WERI-Rb-1 (cell line): ENCODE results near the gene ARL5A.

ENCODE experiments used
- DNase-seq: peaks from one replicate; pipeline ENCODE4 v3.0.0-alpha.2; 2020
- H3K27ac ChIP-seq: fragments of 250-450 bp; sonication (Bioruptor Pico); 2 replicates; pipeline ENCODE4 v1.5.1; 2020; ENCODE audit warnings: mild to moderate bottlenecking, moderate library complexity
- H3K27me3 ChIP-seq: fragments of 250-450 bp; sonication (Bioruptor Pico); 2 replicates; pipeline ENCODE4 v1.5.1; 2021; ENCODE audit warnings: mild to moderate bottlenecking, low read depth, moderate library complexity; ENCODE audit not compliant: insufficient read depth, severe bottlenecking
- H3K36me3 ChIP-seq: fragments of 250-450 bp; sonication (Bioruptor Pico); 2 replicates; pipeline ENCODE4 v1.5.1; 2020; ENCODE audit warnings: mild to moderate bottlenecking, moderate library complexity
- H3K4me3 ChIP-seq: 2 replicates; pipeline ENCODE4 v1.5.1; 2011; ENCODE audit warnings: low read depth, mild to moderate bottlenecking, control low read depth, low read length
- H3K9me3 ChIP-seq: fragments of 250-450 bp; sonication (Bioruptor Pico); 2 replicates; pipeline ENCODE4 v1.5.1; 2021; ENCODE audit warnings: mild to moderate bottlenecking, moderate library complexity; ENCODE audit not compliant: severe bottlenecking
- TF ChIP-seq, protein P1 (sequence below): IDR thresholded peaks from 2 replicates; pipeline ENCODE4 v1.5.1; 2011; ENCODE audit warnings: low read depth, mild to moderate bottlenecking, control low read depth, inconsistent platforms, low read length

The ARL5A gene

DNA sequence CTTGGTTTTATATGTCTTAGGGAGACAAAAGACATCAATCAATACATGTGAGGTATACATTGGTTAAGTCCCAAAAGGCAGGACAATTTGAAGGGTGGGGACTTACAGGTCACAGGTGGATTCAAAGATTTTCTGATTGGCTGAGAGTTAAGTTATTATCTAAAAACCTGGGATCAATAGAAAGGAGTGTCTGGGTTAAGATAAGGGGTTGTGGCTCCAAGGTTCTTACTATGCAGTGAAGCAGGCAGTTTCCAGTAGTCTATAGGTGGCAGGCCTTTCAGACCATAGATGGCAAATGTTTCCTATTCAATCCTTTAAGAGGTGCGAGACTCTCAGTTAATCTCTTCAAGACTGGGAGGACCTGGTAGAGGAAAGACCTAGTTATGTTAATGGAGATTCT, 51.9 kb downstream of the ARL5A start:
- Histone ChIP-seq H3K9me3 (no peaks in the 10 kb centered on the region), H3K27me3 (no peaks in the 10 kb centered on the region), H3K27ac (no peak overlapping the region), H3K36me3 (no peaks in the 10 kb centered on the region), H3K4me3 (no peak overlapping the region)
- DNase-seq = no peak
- TF ChIP-seq, protein P1, sequence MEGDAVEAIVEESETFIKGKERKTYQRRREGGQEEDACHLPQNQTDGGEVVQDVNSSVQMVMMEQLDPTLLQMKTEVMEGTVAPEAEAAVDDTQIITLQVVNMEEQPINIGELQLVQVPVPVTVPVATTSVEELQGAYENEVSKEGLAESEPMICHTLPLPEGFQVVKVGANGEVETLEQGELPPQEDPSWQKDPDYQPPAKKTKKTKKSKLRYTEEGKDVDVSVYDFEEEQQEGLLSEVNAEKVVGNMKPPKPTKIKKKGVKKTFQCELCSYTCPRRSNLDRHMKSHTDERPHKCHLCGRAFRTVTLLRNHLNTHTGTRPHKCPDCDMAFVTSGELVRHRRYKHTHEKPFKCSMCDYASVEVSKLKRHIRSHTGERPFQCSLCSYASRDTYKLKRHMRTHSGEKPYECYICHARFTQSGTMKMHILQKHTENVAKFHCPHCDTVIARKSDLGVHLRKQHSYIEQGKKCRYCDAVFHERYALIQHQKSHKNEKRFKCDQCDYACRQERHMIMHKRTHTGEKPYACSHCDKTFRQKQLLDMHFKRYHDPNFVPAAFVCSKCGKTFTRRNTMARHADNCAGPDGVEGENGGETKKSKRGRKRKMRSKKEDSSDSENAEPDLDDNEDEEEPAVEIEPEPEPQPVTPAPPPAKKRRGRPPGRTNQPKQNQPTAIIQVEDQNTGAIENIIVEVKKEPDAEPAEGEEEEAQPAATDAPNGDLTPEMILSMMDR = no peak

DNA sequence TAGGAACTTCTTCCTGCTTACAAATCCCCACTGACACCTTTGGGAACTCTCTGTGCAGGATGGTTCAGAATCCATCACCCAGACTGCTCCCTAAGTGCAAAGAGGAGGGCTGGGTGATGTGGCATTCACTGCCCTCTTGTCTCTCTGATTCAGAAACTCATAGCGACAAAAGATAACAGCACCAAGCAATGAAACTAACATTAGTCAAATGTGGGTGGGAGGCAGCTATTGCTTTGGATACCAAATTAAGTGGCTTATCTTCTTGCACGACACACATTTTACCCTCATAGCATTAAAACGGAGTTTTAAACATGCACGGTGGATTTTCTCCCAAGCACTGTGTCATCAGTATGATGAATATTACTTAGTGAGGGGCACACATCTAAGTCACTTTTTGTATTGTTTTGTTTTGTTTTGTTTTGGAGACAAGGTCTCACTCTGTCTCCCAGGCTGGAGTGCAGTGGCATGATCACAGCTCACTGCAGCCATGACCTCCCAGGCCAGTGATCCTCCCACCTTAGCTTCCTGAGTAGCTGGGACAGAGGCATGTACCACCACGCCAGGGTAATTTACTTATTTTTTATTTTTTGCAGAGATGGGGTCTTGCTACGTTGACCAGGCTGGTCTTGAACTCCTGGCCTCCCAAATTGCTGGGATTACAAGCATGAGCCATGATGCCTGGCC, 53.0 kb downstream of the ARL5A start:
- no peaks in the 10 kb centered on the region for H3K27me3 ChIP-seq
- DNase-seq = no peak

DNA sequence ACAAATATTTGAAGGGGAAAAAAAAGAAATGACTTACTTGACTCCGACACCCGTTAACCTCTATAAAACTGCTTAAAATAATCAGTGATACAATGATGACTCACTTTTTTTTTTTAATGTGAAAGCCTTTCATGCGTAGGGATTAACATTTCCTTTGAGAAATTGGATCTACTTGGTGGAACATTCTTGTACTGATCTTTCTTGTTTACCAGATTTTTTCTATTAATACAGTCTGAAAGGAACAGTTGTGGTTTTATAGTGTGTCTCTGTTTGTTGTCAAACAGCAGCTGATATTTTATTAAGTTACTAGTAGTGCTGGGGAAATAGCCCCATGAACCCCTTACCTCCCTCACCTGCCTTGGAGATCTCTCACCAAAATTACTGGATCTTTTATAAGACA, 53.7 kb downstream of the ARL5A start:
- no peak for DNase-seq
- H3K4me3 ChIP-seq = no peak overlapping the region
- no peak overlapping the region for H3K27ac ChIP-seq

More for the DNA sequence above, 53.0 kb downstream of the ARL5A start:
- H3K9me3 ChIP-seq = no peaks in the 10 kb centered on the region
- no peak overlapping the region for H3K27ac ChIP-seq
- no peaks in the 10 kb centered on the region for H3K36me3 ChIP-seq
- TF ChIP-seq, protein P1 = no peak
- no peak overlapping the region for H3K4me3 ChIP-seq

DNA sequence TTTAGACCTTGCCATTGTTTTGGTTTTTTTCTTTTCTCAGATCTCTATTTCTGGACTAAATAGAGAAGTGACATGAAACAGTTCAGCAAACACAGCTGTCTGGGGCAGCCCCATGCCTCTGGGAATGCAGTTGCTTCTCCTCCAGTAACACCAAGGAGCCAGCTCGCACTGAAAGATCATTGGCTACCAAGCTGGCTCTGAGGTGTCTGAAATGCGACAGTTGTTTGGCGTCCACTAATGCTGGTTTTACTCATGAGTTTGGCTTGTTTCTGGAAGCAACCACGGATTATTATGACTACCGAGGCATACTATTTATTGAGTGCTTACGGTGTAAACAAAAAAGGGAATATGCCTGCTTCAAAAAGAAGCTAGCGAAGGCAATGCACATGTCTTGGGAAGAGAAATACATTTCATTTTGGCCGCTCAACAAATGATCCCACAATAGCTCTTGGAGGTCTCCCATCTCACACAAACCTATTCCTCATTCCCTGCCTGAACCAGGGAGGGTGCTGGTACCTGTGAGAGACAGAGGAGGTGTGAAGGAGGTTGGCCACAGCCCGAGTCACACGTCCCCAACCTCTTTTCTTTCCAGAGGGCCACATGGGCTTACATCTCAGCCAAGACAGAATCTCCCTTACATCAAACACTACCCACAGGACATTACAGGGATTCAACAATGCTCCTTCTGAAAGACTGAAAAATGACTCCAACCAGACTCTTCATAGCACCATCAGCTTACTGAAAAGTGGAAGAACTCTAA, 56.4 kb downstream of the ARL5A start:
- Histone ChIP-seq H3K9me3 (no peaks in the 10 kb centered on the region), H3K27me3 (no peaks in the 10 kb centered on the region), H3K4me3 (no peak overlapping the region), H3K27ac (no peak overlapping the region), H3K36me3 (no peaks in the 10 kb centered on the region)
- no peak for DNase-seq
- TF ChIP-seq, protein P1 = no peak

More for the DNA sequence above, 53.7 kb downstream of the ARL5A start:
- Histone ChIP-seq H3K36me3 (no peaks in the 10 kb centered on the region), H3K9me3 (no peaks in the 10 kb centered on the region), H3K27me3 (no peaks in the 10 kb centered on the region)
- TF ChIP-seq, protein P1 = no peak

DNA sequence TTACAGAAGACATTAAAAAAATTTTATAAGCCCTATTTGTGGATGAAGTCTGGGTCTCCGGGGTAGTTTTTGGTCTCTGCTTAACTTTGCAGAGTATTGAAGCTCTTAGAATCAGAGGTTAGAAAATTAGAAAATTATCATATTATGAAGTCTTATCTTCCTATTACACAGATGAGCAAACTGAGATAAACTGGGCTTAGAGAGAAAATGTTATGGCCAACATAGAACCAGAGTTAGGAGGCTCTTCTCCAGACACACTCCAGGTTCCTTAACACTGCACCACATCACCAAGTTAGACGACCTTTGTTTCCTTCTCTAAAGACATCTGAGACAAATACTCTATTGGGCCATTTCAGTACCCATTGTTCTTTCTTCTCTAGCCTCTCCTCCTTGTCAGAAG, 57.2 kb downstream of the ARL5A start:
- Histone ChIP-seq H3K9me3 (no peaks in the 10 kb centered on the region), H3K36me3 (no peaks in the 10 kb centered on the region), H3K4me3 (no peak overlapping the region), H3K27me3 (no peaks in the 10 kb centered on the region), H3K27ac (no peak overlapping the region)
- TF ChIP-seq, protein P1 = no peak
- no peak for DNase-seq
